ENCODE measurements around the gene KIF21B. TPM values are rescaled to one million over a fixed set of nuclear protein-coding genes. Genes with fewer than 3 reads are reported as not detected.

Gene KIF21B
- total and polyA plus RNA-seq, 9 of the 15 experiments (the other 6 are each of a cell fraction or from before 2014, with no cell fraction given) = 0.46 to 13.4 (median 5.9) TPM

DNA sequence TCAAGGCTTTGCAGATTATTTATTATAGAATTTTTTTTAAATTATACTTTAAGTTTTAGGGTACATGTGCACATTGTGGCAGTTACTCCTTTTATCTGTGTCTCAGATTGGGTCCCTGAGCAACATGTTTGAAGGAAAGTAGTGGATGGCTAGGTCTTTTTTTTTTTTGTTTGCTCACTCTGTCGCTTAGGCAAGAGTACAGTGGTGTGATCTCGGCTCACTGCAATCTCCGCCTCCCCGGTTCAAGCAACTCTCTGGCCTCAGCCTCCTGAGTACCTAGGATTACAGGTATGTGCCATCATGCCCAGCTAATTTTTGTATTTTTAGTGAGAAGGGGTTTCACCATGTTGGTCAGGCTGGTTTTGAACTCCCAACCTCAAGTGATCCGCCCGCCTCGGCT, 39.6 kb upstream of the KIF21B start:
- intact Hi-C loops (cut with micrococcal nuclease) = no loop called here
- Histone ChIP-seq H3K27me3 (ENCODE audit: control insufficient read depth in 2 of 2, insufficient read depth in 2 of 2, low read length in 2 of 2) (peaks cover 40 to 90% of the 10 kb centered on the region in 2 experiments), H3K9me1 (ENCODE audit: control insufficient read depth, insufficient read depth, low read length) (peaks cover 4% of the 10 kb centered on the region), H3K79me2 (ENCODE audit: control insufficient read depth, insufficient read depth, low read length) (no peaks in the 10 kb centered on the region), H3K36me3 (ENCODE audit: control insufficient read depth, insufficient read depth, low read length) (no peaks in the 10 kb centered on the region), H4K20me1 (replicated peaks; ENCODE audit: control insufficient read depth, insufficient read depth, low read length) (peaks cover 24% of the 10 kb centered on the region; the same call in 1 of the 2 replicates), H3K9ac (ENCODE audit: insufficient read depth in 1 of 2, low read depth in 2 of 2, low read length in 2 of 2) (no peak overlapping the region), H3K4me2 (ENCODE audit: insufficient read depth, low read length) (no peak overlapping the region), H3K27ac (ENCODE audit: extremely low read depth, low read depth, low read length) (no peak overlapping the region), H3K9me3 (replicated peaks; ENCODE audit: control insufficient read depth, insufficient read depth, low read depth, low read length) (no peaks in the 10 kb centered on the region), H3K4me3 (no peak overlapping the region), H2AFZ (ENCODE audit: low read depth, low read length) (no peak overlapping the region), H3K4me1 (replicated peaks in 1 of 2; ENCODE audit: control insufficient read depth in 2 of 2, insufficient read depth in 2 of 2, low read length in 2 of 2) (peaks cover 0 to 5% of the 10 kb centered on the region in 2 experiments; a peak in 3 of 5 replicates)
- FAIRE-seq (no peak), ATAC-seq (no peak), DNase-seq (ENCODE audit: extremely low read depth in 1 of 4, low spot score in 3 of 4) (no peak)
- in situ Hi-C loops (cut with MboI) = no loop called here
- POLR2A ChIA-PET = interaction anchor here (0.6 to 1.4 kb wide), 2 partner anchors 10 to 181 kb away, joined by 3 to 4 read pairs; no protein-coding TSS in a partner anchor
- BruUV-seq (replicated peaks) = no TSS peak
- TF ChIP-seq, protein P1, sequence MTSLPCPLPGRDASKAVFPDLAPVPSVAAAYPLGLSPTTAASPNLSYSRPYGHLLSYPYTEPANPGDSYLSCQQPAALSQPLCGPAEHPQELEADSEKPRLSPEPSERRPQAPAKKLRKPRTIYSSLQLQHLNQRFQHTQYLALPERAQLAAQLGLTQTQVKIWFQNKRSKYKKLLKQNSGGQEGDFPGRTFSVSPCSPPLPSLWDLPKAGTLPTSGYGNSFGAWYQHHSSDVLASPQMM (CRISPR knock-in tag; IDR thresholded peaks at IDR 0.05) = no peak
- TF ChIP-seq ZFP1 (CRISPR knock-in tag; IDR thresholded peaks at IDR 0.05) (no peak), PYGO2 (tag; IDR thresholded peaks at IDR 0.05) (no peak), MIER1 (IDR thresholded peaks at IDR 0.05; ENCODE audit: low read depth) (no peak), ZFP36 (IDR thresholded peaks at IDR 0.05; ENCODE audit: low read depth, low read length, partially characterized antibody) (no peak), NR2C2 (CRISPR knock-in tag; IDR thresholded peaks at IDR 0.05) (no peak), NR2C2 (tag; IDR thresholded peaks at IDR 0.05) (no peak), PRPF4 (IDR thresholded peaks at IDR 0.05; ENCODE audit: insufficient read depth, low read depth, low read length, poor library complexity, severe bottlenecking) (no peak)
- TF ChIP-seq, protein P2, sequence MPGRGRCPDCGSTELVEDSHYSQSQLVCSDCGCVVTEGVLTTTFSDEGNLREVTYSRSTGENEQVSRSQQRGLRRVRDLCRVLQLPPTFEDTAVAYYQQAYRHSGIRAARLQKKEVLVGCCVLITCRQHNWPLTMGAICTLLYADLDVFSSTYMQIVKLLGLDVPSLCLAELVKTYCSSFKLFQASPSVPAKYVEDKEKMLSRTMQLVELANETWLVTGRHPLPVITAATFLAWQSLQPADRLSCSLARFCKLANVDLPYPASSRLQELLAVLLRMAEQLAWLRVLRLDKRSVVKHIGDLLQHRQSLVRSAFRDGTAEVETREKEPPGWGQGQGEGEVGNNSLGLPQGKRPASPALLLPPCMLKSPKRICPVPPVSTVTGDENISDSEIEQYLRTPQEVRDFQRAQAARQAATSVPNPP (IDR thresholded peaks at IDR 0.05; ENCODE audit: borderline replicate concordance, insufficient read depth, insufficient read length) = no peak
- WGBS (ENCODE audit: insufficient coverage, low coverage, missing lambda C conversion rate) = 3% methylated on average over 7 of the region's 7 CpGs
- CTCF ChIA-PET (ENCODE audit: low intra/inter-chr PET ratio) = no interaction called here
